BE2C (cell line): Measurements from ENCODE around the gene MEP1A.

ENCODE experiments used
- DNase-seq: peaks from one replicate; pipeline ENCODE4 v3.0.0-alpha.2; 2020
- H3K27me3 ChIP-seq: fragments of 250-450 bp; sonication (Bioruptor Pico); 2 replicates; pipeline ENCODE4 v1.5.1; 2020; ENCODE audit warnings: mild to moderate bottlenecking
- H3K36me3 ChIP-seq: fragments of 250-450 bp; sonication (Bioruptor Pico); 2 replicates; pipeline ENCODE4 v1.5.1; 2020; ENCODE audit warnings: mild to moderate bottlenecking
- H3K4me1 ChIP-seq: fragments of 250-450 bp; sonication (Bioruptor Pico); 2 replicates; pipeline ENCODE4 v1.5.1; 2020
- H3K4me3 ChIP-seq: 2 replicates; pipeline ENCODE4 v1.5.1; 2011; ENCODE audit warnings: low read depth, low read length
- H3K9me3 ChIP-seq: fragments of 250-450 bp; sonication (Bioruptor Pico); 2 replicates; pipeline ENCODE4 v1.5.1; 2020
- TF ChIP-seq, protein P1 (sequence below): IDR thresholded peaks from 2 replicates; pipeline ENCODE4 v1.5.1; 2012; ENCODE audit warnings: mild to moderate bottlenecking, low read depth, low read length

MEP1A gene

DNA sequence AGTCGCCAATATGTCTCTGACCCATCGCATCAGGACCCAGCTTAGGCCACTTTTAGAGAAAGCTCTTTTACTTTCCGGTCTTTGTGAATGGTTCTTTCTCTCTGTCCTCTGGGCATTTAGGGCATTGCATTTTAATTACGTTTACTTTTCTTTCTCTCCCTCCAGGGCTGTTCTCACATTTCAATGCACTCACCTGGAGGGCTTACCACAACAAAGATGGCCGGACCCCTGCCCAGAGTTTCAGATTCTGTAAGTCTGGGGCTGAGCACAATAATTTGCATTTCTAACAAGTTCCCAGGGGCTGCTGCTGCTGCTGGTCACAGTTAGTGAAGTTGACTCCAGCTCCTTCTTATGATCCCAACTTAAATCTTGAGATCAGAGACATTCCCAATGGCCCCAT, 43.5 kb upstream of the MEP1A start:
- Histone ChIP-seq H3K36me3 (no peaks in the 10 kb centered on the region), H3K9me3 (no peaks in the 10 kb centered on the region), H3K27me3 (no peaks in the 10 kb centered on the region), H3K4me1 (no peaks in the 10 kb centered on the region), H3K4me3 (no peak overlapping the region)
- no peak for DNase-seq
- TF ChIP-seq, protein P1, sequence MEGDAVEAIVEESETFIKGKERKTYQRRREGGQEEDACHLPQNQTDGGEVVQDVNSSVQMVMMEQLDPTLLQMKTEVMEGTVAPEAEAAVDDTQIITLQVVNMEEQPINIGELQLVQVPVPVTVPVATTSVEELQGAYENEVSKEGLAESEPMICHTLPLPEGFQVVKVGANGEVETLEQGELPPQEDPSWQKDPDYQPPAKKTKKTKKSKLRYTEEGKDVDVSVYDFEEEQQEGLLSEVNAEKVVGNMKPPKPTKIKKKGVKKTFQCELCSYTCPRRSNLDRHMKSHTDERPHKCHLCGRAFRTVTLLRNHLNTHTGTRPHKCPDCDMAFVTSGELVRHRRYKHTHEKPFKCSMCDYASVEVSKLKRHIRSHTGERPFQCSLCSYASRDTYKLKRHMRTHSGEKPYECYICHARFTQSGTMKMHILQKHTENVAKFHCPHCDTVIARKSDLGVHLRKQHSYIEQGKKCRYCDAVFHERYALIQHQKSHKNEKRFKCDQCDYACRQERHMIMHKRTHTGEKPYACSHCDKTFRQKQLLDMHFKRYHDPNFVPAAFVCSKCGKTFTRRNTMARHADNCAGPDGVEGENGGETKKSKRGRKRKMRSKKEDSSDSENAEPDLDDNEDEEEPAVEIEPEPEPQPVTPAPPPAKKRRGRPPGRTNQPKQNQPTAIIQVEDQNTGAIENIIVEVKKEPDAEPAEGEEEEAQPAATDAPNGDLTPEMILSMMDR = no peak

DNA sequence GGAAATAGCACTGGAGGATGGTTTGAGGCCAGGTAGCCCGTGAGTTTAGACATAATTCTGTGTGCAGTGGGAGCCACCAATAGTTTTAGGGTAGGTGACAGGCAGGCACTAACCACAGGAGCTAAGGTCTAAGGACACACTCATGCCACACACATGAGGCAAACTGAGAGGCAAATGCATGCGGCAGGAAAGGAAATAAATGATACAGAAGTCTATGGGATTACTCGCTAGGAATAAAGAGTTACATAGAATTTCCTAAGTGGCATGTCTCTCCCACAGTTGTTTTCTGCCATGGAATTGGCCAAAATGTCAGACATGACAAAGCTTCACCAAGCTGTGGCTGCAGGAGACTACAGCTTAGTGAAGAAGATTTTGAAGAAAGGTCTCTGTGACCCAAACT, 41.5 kb upstream of the MEP1A start:
- Histone ChIP-seq H3K9me3 (no peaks in the 10 kb centered on the region), H3K4me3 (no peak overlapping the region)
- TF ChIP-seq, protein P1 = no peak

DNA sequence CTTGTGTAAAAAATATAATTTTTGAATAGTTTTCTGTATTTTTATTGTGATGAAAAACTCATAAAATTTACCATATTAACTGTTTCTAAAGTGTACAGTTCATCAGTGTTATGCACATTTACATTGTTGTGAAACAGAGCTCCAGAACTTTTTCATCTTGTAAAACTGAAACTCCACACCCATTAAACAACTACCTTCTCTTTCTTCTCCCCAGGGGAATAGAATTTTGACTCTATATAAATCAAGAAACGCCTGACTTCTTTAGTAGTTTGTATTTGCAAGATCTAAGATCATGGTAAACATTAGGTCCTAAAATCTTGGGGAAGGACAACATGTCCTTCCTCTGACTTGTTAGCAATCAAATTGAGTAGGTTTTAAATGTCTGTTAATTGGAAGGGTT, 37.3 kb upstream of the MEP1A start:
- H3K36me3 ChIP-seq = no peaks in the 10 kb centered on the region
- no peak for DNase-seq
- TF ChIP-seq, protein P1 = no peak

More for the DNA sequence above, 41.5 kb upstream of the MEP1A start:
- DNase-seq = no peak
- H3K27me3 ChIP-seq = no peaks in the 10 kb centered on the region
- H3K36me3 ChIP-seq = no peaks in the 10 kb centered on the region
- H3K4me1 ChIP-seq = no peaks in the 10 kb centered on the region

DNA sequence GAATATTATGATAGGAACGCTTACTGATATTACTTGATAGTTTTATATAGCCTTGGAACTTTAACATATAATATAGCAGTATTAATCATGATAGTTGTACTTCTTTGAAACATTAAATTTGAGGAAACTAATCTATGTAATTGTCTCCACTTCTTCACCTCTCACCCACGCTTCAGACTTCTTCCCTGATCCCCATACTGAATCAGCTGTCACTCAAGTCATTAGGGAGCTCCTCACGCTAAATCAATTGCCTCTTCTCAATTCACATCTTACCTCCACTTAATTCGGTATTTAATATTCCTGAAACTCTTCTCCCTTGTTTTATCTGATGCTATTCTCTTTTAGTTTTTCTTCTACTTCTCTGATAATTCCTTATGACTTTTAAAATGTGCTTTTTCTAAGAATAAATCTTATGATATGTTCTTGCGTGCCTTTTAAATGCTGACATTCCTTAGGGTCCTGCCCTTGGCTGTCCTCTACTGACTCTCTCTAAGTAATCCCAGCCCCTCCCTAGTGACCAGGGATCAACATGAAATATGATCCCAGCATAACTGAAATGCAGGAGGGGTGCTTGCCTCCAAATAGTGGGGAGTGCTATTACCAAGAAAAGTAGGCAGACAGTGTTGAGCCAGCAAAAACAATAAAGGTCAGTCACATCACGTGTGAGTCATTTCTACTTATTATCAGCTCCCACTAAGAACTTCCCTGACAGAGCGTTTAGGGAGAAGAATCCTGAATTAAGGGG, 36.5 kb upstream of the MEP1A start:
- no peaks in the 10 kb centered on the region for H3K4me1 ChIP-seq
- no peak for DNase-seq
- TF ChIP-seq, protein P1 = no peak
- no peaks in the 10 kb centered on the region for H3K9me3 ChIP-seq
- H3K27me3 ChIP-seq = no peaks in the 10 kb centered on the region
- no peak overlapping the region for H3K4me3 ChIP-seq
- H3K36me3 ChIP-seq = no peaks in the 10 kb centered on the region

More for the DNA sequence above, 37.3 kb upstream of the MEP1A start:
- Histone ChIP-seq H3K27me3 (no peaks in the 10 kb centered on the region), H3K4me1 (no peaks in the 10 kb centered on the region), H3K4me3 (no peak overlapping the region), H3K9me3 (no peaks in the 10 kb centered on the region)

DNA sequence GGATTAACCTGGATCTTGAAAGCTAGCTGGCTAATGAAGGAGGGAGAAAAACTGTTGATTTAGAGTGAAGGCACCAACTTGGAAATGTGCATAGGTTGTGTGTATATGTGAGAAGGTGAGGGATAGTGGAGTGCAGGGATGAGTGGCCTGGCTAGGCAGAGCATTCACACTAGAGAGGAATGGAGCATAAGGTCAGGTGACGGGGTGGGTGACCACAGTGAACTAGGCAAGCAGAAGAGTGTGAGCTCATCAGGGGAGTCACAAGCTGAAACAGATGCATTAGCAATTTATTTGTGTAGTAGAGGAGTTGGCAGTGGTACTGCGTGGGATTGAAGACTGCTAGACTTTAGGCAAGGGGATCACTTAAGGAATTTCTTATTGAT, 36.0 kb upstream of the MEP1A start:
- H3K9me3 ChIP-seq = no peaks in the 10 kb centered on the region
- DNase-seq = no peak
- TF ChIP-seq, protein P1 = no peak
- no peak overlapping the region for H3K4me3 ChIP-seq
- no peaks in the 10 kb centered on the region for H3K27me3 ChIP-seq
- H3K4me1 ChIP-seq = no peaks in the 10 kb centered on the region
- H3K36me3 ChIP-seq = no peaks in the 10 kb centered on the region

DNA sequence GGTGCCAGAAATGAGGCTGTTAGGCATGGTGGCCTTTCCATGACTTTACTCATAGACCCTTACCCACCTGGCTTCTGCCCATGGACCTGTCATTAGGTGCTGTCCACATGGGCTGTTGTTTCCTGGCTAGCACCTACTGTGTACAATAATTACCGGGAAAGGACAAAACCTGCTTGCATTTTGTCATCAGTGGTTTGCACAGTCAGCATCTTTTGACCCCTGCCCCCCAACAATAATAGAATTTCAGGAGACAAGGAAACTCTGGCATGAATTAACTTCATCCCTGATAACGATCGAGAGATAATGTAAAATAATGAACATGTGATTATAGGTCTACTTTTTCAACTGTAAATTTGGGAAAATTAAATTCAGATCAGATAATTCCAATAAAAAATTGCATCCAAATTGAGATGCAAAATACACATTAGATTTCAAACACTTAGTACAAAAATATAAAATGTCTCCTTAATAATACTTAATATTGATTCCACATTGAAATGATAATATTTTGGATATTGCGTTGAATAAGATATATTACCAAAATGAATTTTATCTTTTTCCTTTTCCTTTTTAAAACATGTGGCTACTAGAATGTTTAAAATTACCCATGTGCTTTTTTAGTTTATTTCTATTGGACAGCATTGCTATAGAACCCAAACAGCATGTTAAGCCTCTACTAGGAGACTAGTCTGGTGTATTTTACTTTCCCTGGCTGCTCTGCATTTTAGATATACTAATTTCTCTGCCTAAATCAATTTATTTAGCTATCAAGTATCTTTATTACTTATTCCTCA, 34.0 kb upstream of the MEP1A start:
- Histone ChIP-seq H3K9me3 (no peaks in the 10 kb centered on the region), H3K4me3 (no peak overlapping the region), H3K36me3 (no peaks in the 10 kb centered on the region), H3K4me1 (no peaks in the 10 kb centered on the region), H3K27me3 (no peaks in the 10 kb centered on the region)
- no peak for DNase-seq
- TF ChIP-seq, protein P1 = no peak
